Measurements from ENCODE around the gene SLC22A15. TPM values are rescaled to one million over a fixed set of nuclear protein-coding genes. Genes with fewer than 3 reads are reported as not detected.

SLC22A15 gene
- total and polyA plus RNA-seq, 2 experiments from 2014 or later: 2.7 to 3.8 TPM

GRCh38 chr1:116089870-116090269 lies 113.6 kb downstream of the SLC22A15 start (continued):
- no peak for TF ChIP-seq ZNF462 (CRISPR knock-in tag; IDR thresholded peaks at IDR 0.05)
- TF ChIP-seq ZNF114 (CRISPR knock-in tag; IDR thresholded peaks at IDR 0.05): no peak
- no peak for TF ChIP-seq EZH2 (IDR thresholded peaks at IDR 0.05; ENCODE audit: low read depth, unreplicated experiment)

- TF ChIP-seq REST (IDR thresholded peaks at IDR 0.05; ENCODE audit: unreplicated experiment) (no peak), EZH2 (IDR thresholded peaks at IDR 0.05; ENCODE audit: low read depth, unreplicated experiment) (no peak), EZH2phosphoT487 (IDR thresholded peaks at IDR 0.05; ENCODE audit: unreplicated experiment) (no peak)
- H3K4me3 ChIP-seq: no peak overlapping the region
- H3F3A ChIP-seq (replicated peaks; ENCODE audit: low read depth): no peaks in the 10 kb centered on the region
- no peak overlapping the region for H3K4me2 ChIP-seq
- H3K4me3 Mint-ChIP-seq: no peak overlapping the region
- no peaks in the 10 kb centered on the region for H3K79me2 ChIP-seq (replicated peaks; ENCODE audit: insufficient read depth)
- no peak overlapping the region for H3K27ac ChIP-seq (ENCODE audit: low read depth)
- H3K4me1 Mint-ChIP-seq: no peaks in the 10 kb centered on the region
- ATAC-seq (no peak), DNase-seq (ENCODE audit: low spot score) (no peak)
- H3K9me2 ChIP-seq (ENCODE audit: insufficient read depth): peaks cover 5% of the 10 kb centered on the region; the same call in 1 of the 2 replicates
- peaks cover 19% of the 10 kb centered on the region for H3K9me3 Mint-ChIP-seq
- H3K27me3 ChIP-seq (ENCODE audit: insufficient read depth): no peaks in the 10 kb centered on the region
- peaks cover 2% of the 10 kb centered on the region for H3K27me3 Mint-ChIP-seq (ENCODE audit: insufficient read depth, low read depth, poor library complexity)
- no peaks in the 10 kb centered on the region; the same call in 2 of the 3 replicates for H3K36me3 Mint-ChIP-seq (ENCODE audit: low read depth)
- H3K27ac Mint-ChIP-seq: no peak overlapping the region; the same call in 1 of the 2 replicates
- H2AFZ ChIP-seq: no peak overlapping the region
- no peaks in the 10 kb centered on the region for H3K4me1 ChIP-seq (ENCODE audit: insufficient read depth)
- no peaks in the 10 kb centered on the region for H4K20me1 ChIP-seq (replicated peaks; ENCODE audit: insufficient read depth)
- H3K36me3 ChIP-seq (ENCODE audit: insufficient read depth): no peaks in the 10 kb centered on the region
Observed at GRCh38 chr1:116091083-116091482, 114.8 kb downstream of the SLC22A15 start.

Data from GM23338 (cell line).